Aorta (tissue), 5 donors: ENCODE data around the gene RBPJ. TPM values are rescaled to one million over a fixed set of nuclear protein-coding genes. Genes with fewer than 3 reads are reported as not detected.

Experiments
- ATAC-seq: fragments of 200-7000 bp; cut with Tn5 transposase; one replicate; pipeline ENCODE4 v1.9.1; 2022; ENCODE audit warnings: moderate library complexity; ENCODE audit not compliant: low FRiP score
- DNase-seq, 2 donors: peaks; one replicate each; pipeline ENCODE4 v3.0.0-alpha.2; 2020
- H3K27ac ChIP-seq, 2 donors: one replicate each; pipeline ENCODE4 v1.5.1; 2013; ENCODE audit warnings: low read length in 2 of 2, mild to moderate bottlenecking in 2 of 2, moderate library complexity in 2 of 2, control low read depth in 1 of 2, inconsistent platforms in 1 of 2, low read depth in 1 of 2
- H3K27me3 ChIP-seq, 2 donors: one replicate each; pipeline ENCODE4 v1.6.1; 2013; ENCODE audit warnings: control low read depth in 1 of 2, low read length in 1 of 2, mild to moderate bottlenecking in 1 of 2, moderate library complexity in 1 of 2; ENCODE audit not compliant: insufficient read depth in 2 of 2, control insufficient read depth in 1 of 2
- H3K36me3 ChIP-seq, 2 donors: one replicate each; pipeline ENCODE4 v1.6.1; 2013; ENCODE audit warnings: control low read depth in 1 of 2, low read length in 1 of 2, mild to moderate bottlenecking in 1 of 2; ENCODE audit not compliant: insufficient read depth in 2 of 2, control insufficient read depth in 1 of 2
- H3K4me1 ChIP-seq, 2 donors: one replicate each; pipeline ENCODE4 v1.6.1; 2013; ENCODE audit warnings: low read length in 2 of 2, control low read depth in 1 of 2, mild to moderate bottlenecking in 1 of 2, moderate library complexity in 1 of 2; ENCODE audit not compliant: insufficient read depth in 2 of 2, control insufficient read depth in 1 of 2
- H3K4me3 ChIP-seq, 2 donors: one replicate each; pipeline ENCODE4 v1.5.1; 2013; ENCODE audit warnings: low read length in 2 of 2, control low read depth in 1 of 2, mild to moderate bottlenecking in 1 of 2
- H3K9me3 ChIP-seq: one replicate; pipeline ENCODE4 v1.6.1; 2013; ENCODE audit warnings: mild to moderate bottlenecking, low read length; ENCODE audit not compliant: control insufficient read depth
- WGBS, 2 donors: extraction: QIAGEN DNeasy Blood & Tissue Kit; methylation state at CpG; one replicate each; pipeline ENCODE4 v1.1.7; 2013; 5-methylcytosine and 5-hydroxymethylcytosine counted together
- intact Hi-C, 2 donors: fragments of 100-400 bp; cut with DNase I; formaldehyde crosslinking; loops; one replicate each; pipeline versions ENCODE4 v1.14.2 to v1.15.0; 2022
- polyA plus RNA-seq, 2 donors: library from polyadenylated mRNA; stranded (reverse); fragments of 200-250 nt; gene quantifications; one replicate each; pipeline ENCODE4 v1.2.3, GENCODE V29; 2013
- total RNA-seq, 2 donors: library from RNA; stranded (reverse); fragmentation: NEBNext Ultra II Directional; extraction: Animal tissue kit (Norgen Biotek cat#: 25700); gene quantifications; one replicate each; pipeline ENCODE4 v1.2.1, GENCODE V29; 2021
- donor health status: healthy with polysubstance abuse.
- donor health status: Bipolar disorder and iron deficiency.
- donor health status: DM: no; HTN: no; CAD: no.
- donor health status: DM: no; HTN: no; CAD: no.
- donor health status: DM: yes; HTN: yes; CAD: no.

RBPJ gene
- total and polyA plus RNA-seq, 4 donors, result 24.9 to 162 (median 57.4) TPM

DNA sequence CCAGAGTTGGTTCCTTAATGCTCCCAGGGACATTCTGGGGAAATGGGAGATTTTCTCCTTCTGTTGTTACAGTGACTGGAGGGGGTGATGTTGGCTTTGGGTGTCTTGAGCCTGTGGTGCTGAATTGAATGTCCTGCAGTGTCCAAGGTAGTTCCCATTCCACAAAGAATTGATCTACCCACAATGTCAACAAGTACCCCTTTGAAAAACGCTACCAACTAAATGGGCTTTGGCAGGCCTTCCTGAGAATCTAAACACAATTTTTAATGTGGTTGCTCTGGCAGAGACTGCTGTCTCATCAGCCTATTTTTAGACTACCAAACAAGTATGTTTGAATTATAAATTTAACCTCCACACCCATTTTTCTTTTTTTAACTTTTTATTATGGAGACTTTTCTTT, 100.1 kb downstream of the RBPJ start:
- Histone ChIP-seq H3K36me3 (peaks cover 0 to 1% of the 10 kb centered on the region in 2 donors), H3K27me3 (no peaks in the 10 kb centered on the region), H3K4me1 (no peaks in the 10 kb centered on the region), H3K9me3 (no peaks in the 10 kb centered on the region), H3K27ac (no peak overlapping the region), H3K4me3 (no peak overlapping the region)
- DNase-seq (no peak), ATAC-seq (no peak)
- intact Hi-C loops, result no loop called here
- WGBS, 2 donors, result 5% methylated on average over 1 of the region's 1 CpG

DNA sequence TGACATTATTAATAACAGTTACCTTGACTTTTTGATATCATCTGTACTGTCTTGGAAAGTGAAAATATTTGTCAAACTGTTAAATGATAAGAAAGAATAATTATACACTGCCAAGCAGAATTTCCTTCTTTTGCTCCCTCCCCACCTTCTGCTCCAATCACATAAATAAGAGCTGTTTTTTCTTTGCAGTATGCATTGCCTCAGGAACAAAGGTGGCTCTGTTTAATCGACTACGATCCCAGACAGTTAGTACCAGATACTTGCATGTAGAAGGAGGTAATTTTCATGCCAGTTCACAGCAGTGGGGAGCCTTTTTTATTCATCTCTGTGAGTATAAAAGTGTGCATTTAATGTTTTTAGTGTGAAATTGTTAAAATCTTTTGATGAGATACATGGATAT, 103.3 kb downstream of the RBPJ start:
- intact Hi-C loops, result no loop called here
- Histone ChIP-seq H3K36me3 (peaks cover 0 to 1% of the 10 kb centered on the region in 2 donors), H3K27me3 (no peaks in the 10 kb centered on the region), H3K4me1 (no peaks in the 10 kb centered on the region), H3K9me3 (no peaks in the 10 kb centered on the region), H3K4me3 (no peak overlapping the region), H3K27ac (no peak overlapping the region)
- WGBS, 2 donors, result 60 to 63% methylated on average over 2 of the region's 2 CpGs
- no peak for DNase-seq
- ATAC-seq, result no peak

DNA sequence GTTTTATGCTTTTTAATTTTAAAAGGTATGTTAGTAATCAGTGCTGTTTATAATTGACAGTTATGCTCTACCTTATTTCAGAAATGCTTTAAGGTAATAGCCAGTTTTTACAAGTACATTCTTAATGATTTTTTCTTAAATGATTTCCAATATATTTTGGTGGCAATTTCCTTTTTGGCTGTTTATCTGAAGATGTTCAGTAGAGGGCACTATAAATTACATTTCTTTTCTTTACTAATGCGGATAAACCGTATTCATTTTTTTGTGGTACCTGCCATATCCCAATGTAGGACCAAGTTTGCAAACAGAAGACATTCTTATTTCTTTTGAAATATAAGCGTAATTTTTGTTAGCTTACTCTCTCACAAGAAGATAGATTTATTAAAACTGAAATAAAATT, 104.0 kb downstream of the RBPJ start:
- no peaks in the 10 kb centered on the region for H3K9me3 ChIP-seq
- intact Hi-C loops, result no loop called here
- no peaks in the 10 kb centered on the region for H3K27me3 ChIP-seq
- H3K4me3 ChIP-seq, result no peak overlapping the region
- H3K4me1 ChIP-seq, result no peaks in the 10 kb centered on the region
- ATAC-seq (no peak), DNase-seq (no peak)
- no peak overlapping the region for H3K27ac ChIP-seq
- 96 to 98% methylated on average over 3 of the region's 3 CpGs for WGBS, 2 donors
- H3K36me3 ChIP-seq, result peaks cover 0 to 1% of the 10 kb centered on the region in 2 donors

DNA sequence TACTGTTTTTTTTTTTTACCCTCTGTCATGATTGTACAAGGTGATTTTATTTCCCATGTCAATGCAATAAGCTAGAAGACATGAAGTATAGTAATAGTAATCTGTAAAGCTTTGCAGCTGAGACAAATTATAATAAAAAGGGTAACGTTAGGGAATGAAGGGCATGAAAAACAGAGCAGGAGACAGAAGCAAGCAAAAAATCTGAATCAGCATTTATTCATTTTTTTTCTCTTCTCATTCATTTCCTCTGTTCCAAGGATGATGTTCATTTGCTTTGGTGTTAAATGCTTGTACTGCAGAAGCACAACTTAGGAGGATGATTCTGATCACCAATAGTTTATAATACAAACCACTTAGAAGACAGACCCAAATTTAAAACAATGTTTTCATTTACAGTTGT, 105.1 kb downstream of the RBPJ start:
- no peak for DNase-seq
- peaks cover 0 to 1% of the 10 kb centered on the region in 2 donors for H3K36me3 ChIP-seq
- no peak for ATAC-seq
- no peak overlapping the region for H3K27ac ChIP-seq
- H3K27me3 ChIP-seq, result no peaks in the 10 kb centered on the region
- no peak overlapping the region for H3K4me3 ChIP-seq
- H3K4me1 ChIP-seq, result no peaks in the 10 kb centered on the region
- no peaks in the 10 kb centered on the region for H3K9me3 ChIP-seq
- intact Hi-C loops, result no loop called here
- 74 to 82% methylated on average over 1 of the region's 1 CpG for WGBS, 2 donors

DNA sequence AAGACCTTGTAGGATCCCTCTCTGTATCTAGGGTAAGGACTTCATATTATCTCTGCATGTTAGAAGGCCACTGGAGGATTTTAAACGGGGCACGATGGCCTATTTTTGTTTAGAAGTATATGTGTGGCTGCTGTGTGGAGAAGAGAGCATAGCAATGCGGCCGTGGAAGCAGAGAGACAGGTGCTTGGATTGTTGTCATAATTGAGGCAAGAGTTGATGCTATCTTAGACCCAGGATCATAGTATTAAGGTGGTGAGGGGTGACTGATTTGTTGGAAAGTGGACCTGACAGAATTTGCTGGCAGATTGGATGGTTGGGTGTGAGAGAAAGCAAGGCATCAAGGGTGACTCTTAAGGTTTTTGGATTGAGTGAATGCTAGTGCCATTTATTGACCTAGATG, 106.1 kb downstream of the RBPJ start:
- H3K4me3 ChIP-seq, result no peak overlapping the region
- 95 to 99% methylated on average over 4 of the region's 4 CpGs for WGBS, 2 donors
- H3K9me3 ChIP-seq, result no peaks in the 10 kb centered on the region
- peaks cover 0 to 1% of the 10 kb centered on the region in 2 donors for H3K36me3 ChIP-seq
- no peak overlapping the region for H3K27ac ChIP-seq
- no peak for ATAC-seq
- intact Hi-C loops, result no loop called here
- H3K27me3 ChIP-seq, result no peaks in the 10 kb centered on the region
- no peak for DNase-seq
- no peaks in the 10 kb centered on the region for H3K4me1 ChIP-seq

DNA sequence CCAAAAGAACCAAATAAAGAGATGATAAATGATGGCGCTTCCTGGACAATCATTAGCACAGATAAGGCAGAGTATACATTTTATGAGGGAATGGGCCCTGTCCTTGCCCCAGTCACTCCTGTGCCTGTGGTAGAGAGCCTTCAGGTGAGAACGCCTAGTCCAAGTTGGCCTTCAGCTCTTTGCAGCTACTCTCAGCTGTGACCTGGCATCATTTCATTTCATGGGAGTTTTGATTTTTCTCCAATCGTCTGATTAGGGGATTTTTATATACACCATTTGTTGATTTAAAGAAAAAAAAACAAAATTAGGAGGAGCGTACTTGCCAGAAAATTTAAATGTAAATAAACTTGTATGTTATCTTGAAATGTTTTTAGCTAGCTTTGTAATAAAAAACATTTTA, 109.1 kb downstream of the RBPJ start:
- intact Hi-C loops, result no loop called here
- Histone ChIP-seq H3K4me1 (no peaks in the 10 kb centered on the region), H3K27me3 (no peaks in the 10 kb centered on the region), H3K9me3 (no peaks in the 10 kb centered on the region), H3K27ac (no peak overlapping the region), H3K36me3 (peaks cover 0 to 6% of the 10 kb centered on the region in 2 donors), H3K4me3 (no peak overlapping the region)
- no peak for ATAC-seq
- 58 to 64% methylated on average over 4 of the region's 4 CpGs for WGBS, 2 donors
- no peak for DNase-seq

DNA sequence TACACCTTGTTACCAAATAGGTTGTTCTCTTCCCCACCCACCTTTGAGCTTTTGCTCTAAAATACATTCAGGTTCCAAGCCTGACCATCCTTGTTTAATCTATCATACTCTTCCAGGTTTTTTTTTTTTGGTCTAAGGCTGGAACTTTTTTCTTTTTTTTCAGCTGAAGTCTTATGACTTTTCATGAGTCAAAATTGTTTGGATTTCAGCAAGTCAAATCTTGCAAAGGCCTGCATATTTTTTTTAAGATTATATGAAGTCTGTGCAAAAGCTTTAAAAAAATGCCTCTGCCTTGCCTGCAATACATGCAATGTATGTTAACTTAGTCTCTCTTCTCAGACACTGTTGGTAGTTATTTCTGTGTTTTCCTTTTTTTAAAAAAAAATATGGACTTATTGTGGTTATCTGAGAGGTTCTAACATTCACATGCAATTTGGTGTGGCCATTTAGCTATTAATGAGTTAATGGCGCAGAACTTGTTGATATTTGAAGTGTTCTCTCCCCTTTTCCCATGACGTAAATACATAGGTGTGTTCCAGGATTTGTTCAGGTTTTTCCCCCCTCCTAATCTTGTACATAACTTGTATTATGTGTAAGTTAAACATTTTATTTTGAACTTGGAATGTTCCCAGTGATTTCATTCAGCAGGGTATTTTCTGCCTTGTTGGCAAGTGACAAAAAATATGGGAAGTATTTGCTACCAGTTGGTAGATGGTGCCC, 110.8 kb downstream of the RBPJ start:
- Histone ChIP-seq H3K9me3 (no peaks in the 10 kb centered on the region), H3K4me3 (no peak overlapping the region), H3K27me3 (no peaks in the 10 kb centered on the region), H3K27ac (no peak overlapping the region), H3K36me3 (peaks cover 0 to 6% of the 10 kb centered on the region in 2 donors), H3K4me1 (no peaks in the 10 kb centered on the region)
- no peak for DNase-seq
- intact Hi-C loops, result no loop called here
- 51 to 56% methylated on average over 2 of the region's 2 CpGs for WGBS, 2 donors
- ATAC-seq, result no peak

DNA sequence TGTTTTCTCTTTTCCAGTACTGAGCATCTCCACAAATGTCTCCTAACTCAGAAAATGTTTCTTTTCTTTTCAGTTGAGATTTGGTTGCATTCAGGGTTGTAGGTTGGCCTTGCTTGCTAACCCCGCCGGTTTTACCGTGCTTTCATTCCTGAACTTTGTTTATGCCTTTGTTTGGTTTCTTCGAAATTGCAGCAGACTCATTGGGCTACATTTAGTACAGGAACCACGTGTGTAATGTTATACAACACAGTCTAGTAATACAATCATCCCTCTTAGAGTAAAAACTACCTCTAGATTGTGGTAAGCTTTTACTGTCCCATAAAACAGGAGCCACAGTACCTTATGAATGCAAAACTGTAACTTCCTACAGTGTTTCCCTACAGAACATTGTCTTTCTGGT, 111.6 kb downstream of the RBPJ start:
- Histone ChIP-seq H3K36me3 (peaks cover 0 to 6% of the 10 kb centered on the region in 2 donors), H3K9me3 (no peaks in the 10 kb centered on the region), H3K27me3 (no peaks in the 10 kb centered on the region), H3K4me3 (no peak overlapping the region), H3K27ac (no peak overlapping the region), H3K4me1 (no peaks in the 10 kb centered on the region)
- WGBS, 2 donors, result 77 to 81% methylated on average over 5 of the region's 5 CpGs
- DNase-seq (no peak), ATAC-seq (no peak)
- intact Hi-C loops, result no loop called here

DNA sequence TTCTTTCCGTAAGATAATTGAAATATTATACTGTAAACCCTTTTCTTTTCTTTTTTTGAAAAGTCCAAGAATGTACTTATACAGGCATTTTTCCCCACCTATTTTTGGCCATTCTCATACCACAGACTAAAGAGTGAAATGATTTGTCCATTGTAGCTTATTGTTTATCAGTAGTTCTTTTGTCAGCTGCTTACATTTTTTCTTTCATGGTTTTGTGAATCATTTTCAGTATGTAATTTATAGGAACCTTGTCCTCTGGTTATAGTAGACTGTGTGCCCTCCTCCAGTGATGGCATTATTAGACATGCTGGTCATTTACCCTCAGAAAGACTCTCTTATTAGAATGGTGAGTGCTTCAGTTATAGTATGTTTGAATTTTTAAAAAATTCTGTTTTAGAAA, 112.7 kb downstream of the RBPJ start:
- Histone ChIP-seq H3K27ac (no peak overlapping the region), H3K4me1 (no peaks in the 10 kb centered on the region), H3K27me3 (no peaks in the 10 kb centered on the region), H3K36me3 (peaks cover 2 to 6% of the 10 kb centered on the region in 2 donors), H3K4me3 (no peak overlapping the region), H3K9me3 (no peaks in the 10 kb centered on the region)
- no peak for ATAC-seq
- WGBS, 2 donors, result 89 to 90% methylated on average over 1 of the region's 1 CpG
- no peak for DNase-seq
- intact Hi-C loops, result no loop called here
